HG03025 (cell line): Measurements from ENCODE around the gene LILRA5.
"Not testable (repeated sequence)": the region's sequence is repeated elsewhere in the genome, so short reads cannot be mapped to it uniquely, and the experiment has no call there.

Experiments
- ATAC-seq: cut with Tn5 transposase; IDR thresholded peaks from one replicate; pipeline ENCODE4 v1.9.1; 2021; ENCODE audit warnings: mild to moderate bottlenecking, moderate library complexity; ENCODE audit not compliant: unreplicated experiment, low FRiP score

The LILRA5 gene

GRCh38 chr19:54278056-54278455 lies 34.9 kb downstream of the LILRA5 start:
- ATAC-seq: not testable (repeated sequence)

GRCh38 chr19:54277111-54277615 lies 35.8 kb downstream of the LILRA5 start:
- not testable (repeated sequence) for ATAC-seq

GRCh38 chr19:54275951-54276350 lies 37.0 kb downstream of the LILRA5 start:
- ATAC-seq: no peak

GRCh38 chr19:54274516-54274915 lies 38.5 kb downstream of the LILRA5 start:
- ATAC-seq: not testable (repeated sequence)

- ATAC-seq: no peak
Measured at GRCh38 chr19:54273821-54274220, 39.1 kb downstream of the LILRA5 start.

- ATAC-seq: not testable (repeated sequence)
Measured at GRCh38 chr19:54272181-54272580, 40.8 kb downstream of the LILRA5 start.

GRCh38 chr19:54271587-54271986 lies 41.4 kb downstream of the LILRA5 start:
- not testable (repeated sequence) for ATAC-seq

GRCh38 chr19:54271106-54271505 lies 41.9 kb downstream of the LILRA5 start:
- ATAC-seq: no peak

- no peak for ATAC-seq
Measured at GRCh38 chr19:54268936-54269335, 44.0 kb downstream of the LILRA5 start.

GRCh38 chr19:54266133-54266532 lies 46.8 kb downstream of the LILRA5 start:
- no peak for ATAC-seq

GRCh38 chr19:54262470-54262869 lies 50.5 kb downstream of the LILRA5 start:
- no peak for ATAC-seq

GRCh38 chr19:54262066-54262465 lies 50.9 kb downstream of the LILRA5 start:
- no peak for ATAC-seq

- ATAC-seq: no peak
Measured at GRCh38 chr19:54257116-54257480, 55.9 kb downstream of the LILRA5 start, which contains the start of gene LILRB5. LILRB5 (minus strand) TSS chr19:54257273; CDS start chr19:54257193, 80 bp downstream.
